GM23338 (cell line): ENCODE measurements around the gene RBM3.

ENCODE experiments used
- CREB1 ChIP-seq: fragments of 250-450 bp; sonication (Bioruptor Pico); IDR thresholded peaks from 2 replicates; pipeline ENCODE4 v1.5.0; 2020; ENCODE audit warnings: low read depth, mild to moderate bottlenecking, moderate library complexity
- CTCF ChIP-seq, 2 experiments: fragments of 200-600 bp in 1 of 2; sonication (generic) in 1 of 2; conservative IDR thresholded peaks; 2 replicates each; pipeline versions ENCODE4 v1.5.1 to v1.6.1; 2016 to 2017; ENCODE audit warnings: antibody characterized with exemption in 2 of 2, low read depth in 2 of 2, mild to moderate bottlenecking in 2 of 2, moderate library complexity in 1 of 2
- ETS1 ChIP-seq: IDR thresholded peaks from 2 replicates; pipeline ENCODE4 v1.6.1; 2016; ENCODE audit warnings: antibody characterized with exemption
- EZH2 ChIP-seq: fragments of 200-600 bp; sonication (generic); IDR thresholded peaks from one replicate; pipeline ENCODE4 v1.8.0; 2017; ENCODE audit warnings: antibody characterized with exemption, mild to moderate bottlenecking, low read depth; ENCODE audit not compliant: unreplicated experiment
- EZH2phosphoT487 ChIP-seq: fragments of 200-600 bp; sonication (generic); IDR thresholded peaks from one replicate; pipeline ENCODE4 v1.8.1; 2018; ENCODE audit warnings: antibody characterized with exemption; ENCODE audit not compliant: unreplicated experiment
- JUNB ChIP-seq: IDR thresholded peaks from one replicate; pipeline ENCODE4 v1.6.1; 2016; ENCODE audit warnings: antibody characterized with exemption; ENCODE audit not compliant: unreplicated experiment
- POLR2AphosphoS5 ChIP-seq: IDR thresholded peaks from 2 replicates; pipeline ENCODE4 v1.6.1; 2016; ENCODE audit warnings: antibody characterized with exemption, low read depth
- STAT1 ChIP-seq: IDR thresholded peaks from one replicate; pipeline ENCODE4 v1.6.1; 2016; ENCODE audit warnings: antibody characterized with exemption; ENCODE audit not compliant: unreplicated experiment
- ZNF114 ChIP-seq: fragments of 250-450 bp; sonication (Bioruptor Pico); IDR thresholded peaks from 2 replicates; pipeline ENCODE4 v1.5.0; 2020; ENCODE audit warnings: mild to moderate bottlenecking, moderate library complexity
- TF ChIP-seq, protein P1 (sequence below): IDR thresholded peaks from one replicate; pipeline ENCODE4 v1.6.1; 2018; ENCODE audit warnings: antibody characterized with exemption; ENCODE audit not compliant: unreplicated experiment

DNA sequence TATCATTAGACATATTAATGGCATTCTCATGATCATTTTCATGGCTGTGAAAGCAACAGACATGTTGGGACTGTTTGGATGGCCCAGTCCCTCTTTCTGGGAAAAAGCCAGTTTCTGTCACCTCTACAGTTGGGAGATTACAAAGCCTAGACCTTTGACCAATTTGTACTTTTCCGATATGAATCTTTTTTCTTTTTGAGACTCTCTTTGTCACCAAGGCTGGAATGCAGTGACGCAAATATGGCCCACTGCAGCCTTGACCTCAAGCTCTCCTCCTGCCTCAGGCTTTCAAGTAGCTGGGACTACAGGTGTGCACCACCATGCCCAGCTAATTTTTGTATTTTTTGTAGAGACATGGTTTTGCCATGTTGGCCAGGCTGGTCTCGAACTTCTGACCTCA is 25.4 kb upstream of the RBM3 start:
- TF ChIP-seq CTCF (conservative IDR thresholded peaks at IDR 0.05; ENCODE audit: low read depth in 2 of 2) (no peak), EZH2 (no peak), POLR2AphosphoS5 (no peak), EZH2phosphoT487 (no peak), JUNB (no peak), STAT1 (no peak), CREB1 (CRISPR knock-in tag) (no peak), ZNF114 (CRISPR knock-in tag) (no peak), ETS1 (no peak)
- TF ChIP-seq, protein P1, sequence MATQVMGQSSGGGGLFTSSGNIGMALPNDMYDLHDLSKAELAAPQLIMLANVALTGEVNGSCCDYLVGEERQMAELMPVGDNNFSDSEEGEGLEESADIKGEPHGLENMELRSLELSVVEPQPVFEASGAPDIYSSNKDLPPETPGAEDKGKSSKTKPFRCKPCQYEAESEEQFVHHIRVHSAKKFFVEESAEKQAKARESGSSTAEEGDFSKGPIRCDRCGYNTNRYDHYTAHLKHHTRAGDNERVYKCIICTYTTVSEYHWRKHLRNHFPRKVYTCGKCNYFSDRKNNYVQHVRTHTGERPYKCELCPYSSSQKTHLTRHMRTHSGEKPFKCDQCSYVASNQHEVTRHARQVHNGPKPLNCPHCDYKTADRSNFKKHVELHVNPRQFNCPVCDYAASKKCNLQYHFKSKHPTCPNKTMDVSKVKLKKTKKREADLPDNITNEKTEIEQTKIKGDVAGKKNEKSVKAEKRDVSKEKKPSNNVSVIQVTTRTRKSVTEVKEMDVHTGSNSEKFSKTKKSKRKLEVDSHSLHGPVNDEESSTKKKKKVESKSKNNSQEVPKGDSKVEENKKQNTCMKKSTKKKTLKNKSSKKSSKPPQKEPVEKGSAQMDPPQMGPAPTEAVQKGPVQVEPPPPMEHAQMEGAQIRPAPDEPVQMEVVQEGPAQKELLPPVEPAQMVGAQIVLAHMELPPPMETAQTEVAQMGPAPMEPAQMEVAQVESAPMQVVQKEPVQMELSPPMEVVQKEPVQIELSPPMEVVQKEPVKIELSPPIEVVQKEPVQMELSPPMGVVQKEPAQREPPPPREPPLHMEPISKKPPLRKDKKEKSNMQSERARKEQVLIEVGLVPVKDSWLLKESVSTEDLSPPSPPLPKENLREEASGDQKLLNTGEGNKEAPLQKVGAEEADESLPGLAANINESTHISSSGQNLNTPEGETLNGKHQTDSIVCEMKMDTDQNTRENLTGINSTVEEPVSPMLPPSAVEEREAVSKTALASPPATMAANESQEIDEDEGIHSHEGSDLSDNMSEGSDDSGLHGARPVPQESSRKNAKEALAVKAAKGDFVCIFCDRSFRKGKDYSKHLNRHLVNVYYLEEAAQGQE = no peak
